H1 (cell line): ENCODE measurements around the gene CMTR1. TPM values are rescaled to one million over a fixed set of nuclear protein-coding genes. Genes with fewer than 3 reads are reported as not detected.

Experiments used
- CTCF ChIA-PET: fragments of 300-600 bp; sonication (Branson Sonifier 250); formaldehyde crosslinking; loops from one replicate; lab custom pipeline; 2021; ENCODE audit not compliant: partially characterized antibody; lab: Charles Lee
- POLR2A ChIA-PET: fragments of 300-600 bp; sonication (Branson Sonifier 250); formaldehyde crosslinking; loops from one replicate; lab custom pipeline; 2021; ENCODE audit warnings: inconsistent platforms; ENCODE audit not compliant: partially characterized antibody; lab: Charles Lee
- DNase-seq, 2 experiments: peaks; one replicate each; pipeline versions ENCODE4 v3.0.0 to v3.0.0-alpha.2; 2010 to 2022; ENCODE audit warnings: low spot score in 2 of 2, low read depth in 1 of 2, mixed read lengths in 1 of 2
- FAIRE-seq: peaks from 2 replicates; lab custom pipeline; 2011; peaks lifted over from hg19 to GRCh38; lab: Jason Lieb, UNC
- H2AFZ ChIP-seq: 2 replicates; pipeline ENCODE4 v1.8.1; 2012; ENCODE audit warnings: low read length, inconsistent platforms
- H2AK5ac ChIP-seq: 2 replicates; pipeline ENCODE4 v1.6.1; 2013; ENCODE audit warnings: low read depth, low read length
- H2BK120ac ChIP-seq: replicated peaks from 2 replicates; pipeline ENCODE3; 2013; ENCODE audit warnings: low read depth, low read length, inconsistent platforms
- H2BK12ac ChIP-seq: 2 replicates; pipeline ENCODE4 v1.6.1; 2013; ENCODE audit warnings: low read depth, low read length
- H2BK15ac ChIP-seq: 2 replicates; pipeline ENCODE4 v1.6.1; 2013; ENCODE audit warnings: low read length
- H2BK20ac ChIP-seq: 2 replicates; pipeline ENCODE4 v1.6.1; 2013; ENCODE audit warnings: low read length
- H2BK5ac ChIP-seq: 2 replicates; pipeline ENCODE4 v1.6.1; 2013; ENCODE audit warnings: low read depth, low read length
- H3K14ac ChIP-seq: 2 replicates; pipeline ENCODE4 v1.6.1; 2013; ENCODE audit warnings: inconsistent platforms; ENCODE audit not compliant: insufficient read length
- H3K18ac ChIP-seq: 2 replicates; pipeline ENCODE4 v1.6.1; 2013; ENCODE audit warnings: low read length; ENCODE audit errors: extremely low read depth
- H3K23ac ChIP-seq: 2 replicates; pipeline ENCODE4 v1.6.1; 2013; ENCODE audit warnings: inconsistent platforms; ENCODE audit not compliant: insufficient read length
- H3K23me2 ChIP-seq: 2 replicates; pipeline ENCODE4 v1.6.1; 2013; ENCODE audit warnings: low read depth, low read length
- H3K27ac ChIP-seq: 2 replicates; pipeline ENCODE4 v1.6.1; 2011; ENCODE audit warnings: low read depth, low read length, inconsistent platforms
- H3K27me3 ChIP-seq, 4 experiments: replicated peaks in 1 of 4; 1 replicate in 1 of 4; 2 replicates in 3 of 4; pipeline versions ENCODE4 v1.6.1 to v1.8.1; 2011 to 2013; ENCODE audit warnings: low read length in 3 of 4, mild to moderate bottlenecking in 3 of 4, inconsistent platforms in 2 of 4, mixed read lengths in 2 of 4, moderate library complexity in 1 of 4; ENCODE audit not compliant: control insufficient read depth in 3 of 4, insufficient read depth in 3 of 4; ENCODE audit errors: extremely low read depth in 1 of 4
- H3K36me3 ChIP-seq, 4 experiments: 2 replicates each; pipeline versions ENCODE4 v1.6.1 to v1.8.1; 2011 to 2013; ENCODE audit warnings: mild to moderate bottlenecking in 4 of 4, low read length in 3 of 4, moderate library complexity in 2 of 4, control low read depth in 1 of 4, inconsistent platforms in 1 of 4; ENCODE audit not compliant: insufficient read depth in 4 of 4, control insufficient read depth in 2 of 4
- H3K4ac ChIP-seq: replicated peaks from 2 replicates; pipeline ENCODE3; 2013; ENCODE audit warnings: low read length, low read depth, mixed read lengths, inconsistent platforms; ENCODE audit not compliant: insufficient read length
- H3K4me1 ChIP-seq, 4 experiments: replicated peaks in 1 of 4; 1 replicate in 1 of 4; 2 replicates in 3 of 4; pipeline versions ENCODE4 v1.6.1 to v1.8.1; 2011 to 2013; ENCODE audit warnings: low read length in 3 of 4, inconsistent platforms in 2 of 4, mixed read lengths in 1 of 4; ENCODE audit not compliant: insufficient read depth in 4 of 4, control insufficient read depth in 3 of 4
- H3K4me2 ChIP-seq, 2 experiments: 2 replicates each; pipeline versions ENCODE4 v1.6.1 to v1.8.1; 2011 to 2013; ENCODE audit warnings: low read depth in 2 of 2, low read length in 2 of 2, control low read depth in 1 of 2, inconsistent platforms in 1 of 2, mild to moderate bottlenecking in 1 of 2; ENCODE audit not compliant: insufficient read depth in 1 of 2
- H3K4me3 ChIP-seq, 4 experiments: fragments of 200-600, 300-600 bp in 1 of 4; sonication (generic), shearing (Covaris generic), sonication (Bioruptor Twin) in 1 of 4; 2 replicates each; pipeline versions ENCODE4 v1.5.1 to v1.8.1; 2011 to 2016; ENCODE audit warnings: low read length in 4 of 4, low read depth in 3 of 4, control low read depth in 2 of 4, inconsistent platforms in 2 of 4, mild to moderate bottlenecking in 2 of 4, mixed read lengths in 1 of 4, moderate library complexity in 1 of 4; ENCODE audit not compliant: insufficient read depth in 2 of 4; ENCODE audit errors: extremely low read depth in 1 of 4
- H3K56ac ChIP-seq: replicated peaks from 2 replicates; pipeline ENCODE3; 2013; ENCODE audit warnings: low read depth, mild to moderate bottlenecking, mixed read lengths, low read length, inconsistent platforms; ENCODE audit not compliant: insufficient read length
- H3K79me1 ChIP-seq: 2 replicates; pipeline ENCODE4 v1.6.1; 2013; ENCODE audit warnings: low read depth, low read length, control low read depth
- H3K79me2 ChIP-seq, 2 experiments: 2 replicates each; pipeline versions ENCODE4 v1.6.1 to v1.8.1; 2012 to 2013; ENCODE audit warnings: low read length in 2 of 2, mild to moderate bottlenecking in 2 of 2, inconsistent platforms in 1 of 2; ENCODE audit not compliant: insufficient read depth in 2 of 2, control insufficient read depth in 1 of 2
- H3K9ac ChIP-seq, 4 experiments: replicated peaks in 1 of 4; 1 replicate in 1 of 4; 2 replicates in 3 of 4; pipeline versions ENCODE4 v1.6.1 to v1.8.1; 2011 to 2013; ENCODE audit warnings: low read depth in 3 of 4, low read length in 3 of 4, control low read depth in 2 of 4, mild to moderate bottlenecking in 2 of 4, moderate library complexity in 2 of 4, inconsistent platforms in 1 of 4; ENCODE audit errors: extremely low read depth in 1 of 4
- H3K9me3 ChIP-seq, 2 experiments: 2 replicates each; pipeline versions ENCODE4 v1.6.1 to v1.8.1; 2012 to 2013; ENCODE audit warnings: mild to moderate bottlenecking in 2 of 2, moderate library complexity in 2 of 2, control low read depth in 1 of 2, inconsistent platforms in 1 of 2, low read depth in 1 of 2, low read length in 1 of 2, mixed read lengths in 1 of 2; ENCODE audit not compliant: insufficient read depth in 2 of 2
- H4K20me1 ChIP-seq, 2 experiments: replicated peaks in 1 of 2; 2 replicates each; pipeline versions ENCODE3 to v1.8.1; 2011 to 2013; ENCODE audit warnings: inconsistent platforms in 2 of 2, low read length in 2 of 2, mild to moderate bottlenecking in 1 of 2; ENCODE audit not compliant: insufficient read depth in 2 of 2, control insufficient read depth in 1 of 2
- H4K5ac ChIP-seq: 2 replicates; pipeline ENCODE4 v1.6.1; 2013; ENCODE audit warnings: low read length, low read depth, mixed read lengths, inconsistent platforms; ENCODE audit not compliant: insufficient read length
- H4K8ac ChIP-seq: 2 replicates; pipeline ENCODE4 v1.8.0; 2013; ENCODE audit warnings: mild to moderate bottlenecking, moderate library complexity, low read length, inconsistent platforms; ENCODE audit not compliant: insufficient read depth; ENCODE audit errors: extremely low read depth
- H4K91ac ChIP-seq: replicated peaks from 2 replicates; pipeline ENCODE3; 2013; ENCODE audit warnings: low read length, mixed read lengths, inconsistent platforms; ENCODE audit not compliant: insufficient read length
- ATF2 ChIP-seq: IDR thresholded peaks from 2 replicates; pipeline ENCODE4 v1.6.1; 2012; ENCODE audit warnings: low read length, inconsistent platforms
- CREB1 ChIP-seq: IDR thresholded peaks from 2 replicates; pipeline ENCODE4 v1.6.1; 2012; ENCODE audit warnings: inconsistent platforms
- EP300 ChIP-seq, 2 experiments: IDR thresholded peaks; 1 replicate in 1 of 2; 2 replicates in 1 of 2; pipeline ENCODE4 v1.6.1; 2011 to 2012; ENCODE audit warnings: low read depth in 2 of 2, low read length in 2 of 2, mild to moderate bottlenecking in 2 of 2, borderline replicate concordance in 1 of 2, inconsistent platforms in 1 of 2, moderate library complexity in 1 of 2
- EZH2 ChIP-seq: fragments of 200-600 bp; sonication (generic); IDR thresholded peaks from 2 replicates; pipeline ENCODE4 v1.7.1; 2012; ENCODE audit warnings: low read depth, mild to moderate bottlenecking, moderate library complexity, low read length, inconsistent platforms; ENCODE audit not compliant: severe bottlenecking
- KDM5A ChIP-seq: fragments of 200-600 bp; IDR thresholded peaks from 2 replicates; pipeline ENCODE4 v1.7.1; 2012; ENCODE audit warnings: mild to moderate bottlenecking, low read length, inconsistent platforms, mixed read lengths
- NRF1 ChIP-seq: IDR thresholded peaks from 2 replicates; pipeline ENCODE4 v1.6.1; 2011; ENCODE audit warnings: mild to moderate bottlenecking, low read depth, low read length, improper control_type of control experiment
- PHF8 ChIP-seq: fragments of 200-600 bp; sonication (generic); conservative IDR thresholded peaks from 2 replicates; pipeline ENCODE4 v1.7.1; 2012; ENCODE audit warnings: low read depth, mild to moderate bottlenecking, inconsistent platforms, low read length, moderate library complexity
- POU5F1 ChIP-seq: IDR thresholded peaks from 2 replicates; pipeline ENCODE4 v1.6.1; 2011; ENCODE audit warnings: low read depth, mild to moderate bottlenecking, low read length, moderate library complexity
- TAF1 ChIP-seq: IDR thresholded peaks from 2 replicates; pipeline ENCODE4 v1.6.1; 2011; ENCODE audit warnings: mild to moderate bottlenecking, low read depth, low read length
- TBP ChIP-seq: IDR thresholded peaks from 2 replicates; pipeline ENCODE4 v1.6.1; 2011; ENCODE audit warnings: low read depth, low read length, improper control_type of control experiment
- WGBS, 2 experiments: shearing (Covaris generic) in 1 of 2; methylation state at CpG; one replicate each; pipeline versions ENCODE4 v1.1.6 to v1.1.7; 2013 to 2015; ENCODE audit warnings: low lambda C conversion rate in 2 of 2, mixed read lengths in 2 of 2, inconsistent platforms in 1 of 2, low coverage in 1 of 2, missing lambda C conversion rate in 1 of 2; ENCODE audit not compliant: insufficient replicate concordance in 2 of 2, insufficient coverage in 1 of 2, insufficient read length in 1 of 2; ENCODE audit errors: extremely low coverage in 1 of 2, missing lambda C conversion rate in 1 of 2; 5-methylcytosine and 5-hydroxymethylcytosine counted together
- polyA plus RNA-seq, 7 experiments: library from polyadenylated mRNA; depleted of rRNA in 3 of 7; stranded (reverse) in 5 of 7; unstranded in 2 of 7; fragments of >200 nt in 5 of 7; fragments of 200-250 nt in 2 of 7; gene quantifications; 1 replicate in 5 of 7; 2 replicates in 1 of 7; 4 replicates in 1 of 7; pipeline versions ENCODE4 v1.2.1 to v1.2.3, GENCODE V29; 2011 to 2013; ENCODE audit warnings: missing spikeins in 2 of 7, mixed read lengths in 2 of 7
- total RNA-seq: library from RNA; stranded (reverse); fragmentation: NEBNext Ultra II Directional; extraction: Animal tissue kit (Norgen Biotek cat#: 25700); gene quantifications from 2 replicates; pipeline ENCODE4 v1.2.1, GENCODE V29; 2021
- TF ChIP-seq, protein P1 (sequence below): IDR thresholded peaks from 2 replicates; pipeline ENCODE4 v1.6.1; 2011; ENCODE audit warnings: low read length, improper control_type of control experiment

The CMTR1 gene
- total and polyA plus RNA-seq, 2 of the 8 experiments (the other 6 are each of a cell fraction or from before 2014, with no cell fraction given), result 15.2 to 33.1 TPM

GRCh38 chr6:37515712-37516075 is 82.7 kb downstream of the CMTR1 start:
- no peaks in the 10 kb centered on the region for H3K79me2 ChIP-seq
- FAIRE-seq (no peak), DNase-seq (no peak)
- H2BK120ac ChIP-seq, result no peak overlapping the region
- H3K79me1 ChIP-seq, result no peaks in the 10 kb centered on the region
- no peak overlapping the region for H2BK20ac ChIP-seq
- no peak overlapping the region for H3K9ac ChIP-seq
- no peak overlapping the region for H3K56ac ChIP-seq
- H3K9me3 ChIP-seq, result no peaks in the 10 kb centered on the region
- H3K4me3 ChIP-seq, result no peak overlapping the region
- no peaks in the 10 kb centered on the region for H4K20me1 ChIP-seq
- ChIA-PET CTCF (interaction anchor here (0.8 to 2.4 kb wide), 10 partner anchors 9 to 176 kb away, joined by 3 to 9 read pairs (median 5); no protein-coding TSS in a partner anchor), POLR2A (no interaction called here)
- H3K27ac ChIP-seq, result no peak overlapping the region
- H4K5ac ChIP-seq, result no peak overlapping the region
- H4K8ac ChIP-seq, result peak overlapping the region; percentile 66
- H3K36me3 ChIP-seq, result no peaks in the 10 kb centered on the region
- no peak overlapping the region for H2BK5ac ChIP-seq
- H3K4ac ChIP-seq, result no peak overlapping the region
- peak overlapping the region; percentile 80; the same call in 1 of the 2 replicates for H2BK12ac ChIP-seq
- no peak overlapping the region for H2AK5ac ChIP-seq
- peaks cover 2 to 48% (median 39%) of the 10 kb centered on the region in 4 experiments for H3K4me1 ChIP-seq
- 0 out of 2 replicates have a peak overlapping the region, but pooled peaks have one; percentile 3 for H3K18ac ChIP-seq
- 81% methylated on average over 9 of the region's 9 CpGs; no CpG with 5 or more reads in 1 of the 2 experiments for WGBS, 2 experiments
- peak overlapping the region; percentile 6 to 35; a peak in 2 of 4 replicates for H3K4me2 ChIP-seq
- no peak overlapping the region for H3K14ac ChIP-seq
- peak overlapping the region; percentile 45 for H4K91ac ChIP-seq
- peak overlapping the region; percentile 19; the same call in 1 of the 2 replicates for H2BK15ac ChIP-seq
- peaks cover 5% of the 10 kb centered on the region for H3K23me2 ChIP-seq
- peaks cover 0 to 27% (median 20%) of the 10 kb centered on the region in 4 experiments; a peak in 6 of 7 replicates for H3K27me3 ChIP-seq
- peak overlapping the region; percentile 63 for H2AFZ ChIP-seq
- no peak overlapping the region for H3K23ac ChIP-seq
- TF ChIP-seq TBP (no peak), KDM5A (no peak), NRF1 (no peak), ATF2 (no peak), PHF8 (no peak), TAF1 (no peak), CREB1 (no peak), EZH2 (no peak), POU5F1 (no peak), EP300 (IDR thresholded peaks at IDR 0.05; ENCODE audit: borderline replicate concordance in 1 of 2, low read depth in 2 of 2, low read length in 2 of 2) (no peak)
- TF ChIP-seq, protein P1, sequence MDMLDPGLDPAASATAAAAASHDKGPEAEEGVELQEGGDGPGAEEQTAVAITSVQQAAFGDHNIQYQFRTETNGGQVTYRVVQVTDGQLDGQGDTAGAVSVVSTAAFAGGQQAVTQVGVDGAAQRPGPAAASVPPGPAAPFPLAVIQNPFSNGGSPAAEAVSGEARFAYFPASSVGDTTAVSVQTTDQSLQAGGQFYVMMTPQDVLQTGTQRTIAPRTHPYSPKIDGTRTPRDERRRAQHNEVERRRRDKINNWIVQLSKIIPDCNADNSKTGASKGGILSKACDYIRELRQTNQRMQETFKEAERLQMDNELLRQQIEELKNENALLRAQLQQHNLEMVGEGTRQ, result no peak
